Uterus (tissue), 2 donors: Measurements from ENCODE around the gene UQCR10.

Source experiments
- CTCF ChIP-seq, 4 experiments: fragments of 200-600 bp in 2 of 4; fragments of 450-650 bp in 2 of 4; sonication (generic) in 2 of 4; IDR thresholded peaks; one replicate each; pipeline ENCODE4 v1.5.1; 2016 to 2019; ENCODE audit warnings: antibody characterized with exemption in 4 of 4, mild to moderate bottlenecking in 2 of 4, moderate library complexity in 1 of 4
- POLR2A ChIP-seq, 2 donors: fragments of 450-650 bp; IDR thresholded peaks; one replicate each; pipeline ENCODE4 v1.6.1; 2016; ENCODE audit warnings: antibody characterized with exemption in 2 of 2, mild to moderate bottlenecking in 1 of 2, moderate library complexity in 1 of 2

GRCh38 chr22:29758068-29758622, 9.0 kb upstream of the UQCR10 start:
- TF ChIP-seq CTCF (IDR thresholded peaks at IDR 0.05) (no peak), POLR2A (IDR thresholded peaks at IDR 0.05) (no peak)
